NCI-H2029 treated with DMSO at 0.1 percent for 48 hours (cell line): ENCODE results near the gene LMLN.
"Not testable (repeated sequence)": the region's sequence is repeated elsewhere in the genome, so short reads cannot be mapped to it uniquely, and the experiment has no call there.

Source experiments
- DNase-seq: peaks from one replicate; lab custom pipeline; 2025; lab: John Stamatoyannopoulos, UW

The LMLN gene

DNA sequence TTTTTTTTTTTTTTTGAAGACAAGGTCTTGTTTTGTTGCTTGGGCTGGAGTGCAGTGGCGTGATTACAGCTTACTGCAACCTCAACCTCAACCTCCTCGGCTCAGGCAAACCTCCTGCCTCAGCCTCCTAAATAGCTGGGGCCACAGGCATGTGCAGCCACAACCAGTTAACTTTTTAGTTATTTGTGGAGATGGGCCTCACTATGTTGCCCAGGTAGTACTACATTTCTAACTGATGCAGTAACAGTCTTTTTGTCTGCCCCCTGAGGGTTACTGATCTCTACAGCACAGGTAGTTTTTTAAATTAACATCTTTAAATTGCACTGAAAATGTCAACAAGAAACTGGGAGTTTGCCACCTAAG is 3.4 kb upstream of the LMLN start:
- no peak for DNase-seq

DNA sequence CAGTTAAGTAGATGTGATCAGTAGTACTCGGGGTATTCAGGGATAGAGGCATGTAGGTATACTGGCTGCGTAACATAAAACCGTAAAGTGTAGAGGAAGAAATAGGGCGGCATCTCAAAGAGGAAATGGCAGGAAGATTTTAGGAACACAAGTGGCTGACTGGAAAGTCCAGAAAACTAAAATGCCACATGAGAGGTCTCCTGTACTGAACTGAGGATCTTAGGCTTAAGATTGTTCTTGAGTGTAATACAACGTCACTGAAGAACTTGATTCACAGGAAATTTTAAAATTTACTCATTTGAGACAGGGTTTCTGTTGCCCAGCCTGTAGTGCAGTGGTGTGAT is 2.3 kb upstream of the LMLN start:
- DNase-seq, result no peak

DNA sequence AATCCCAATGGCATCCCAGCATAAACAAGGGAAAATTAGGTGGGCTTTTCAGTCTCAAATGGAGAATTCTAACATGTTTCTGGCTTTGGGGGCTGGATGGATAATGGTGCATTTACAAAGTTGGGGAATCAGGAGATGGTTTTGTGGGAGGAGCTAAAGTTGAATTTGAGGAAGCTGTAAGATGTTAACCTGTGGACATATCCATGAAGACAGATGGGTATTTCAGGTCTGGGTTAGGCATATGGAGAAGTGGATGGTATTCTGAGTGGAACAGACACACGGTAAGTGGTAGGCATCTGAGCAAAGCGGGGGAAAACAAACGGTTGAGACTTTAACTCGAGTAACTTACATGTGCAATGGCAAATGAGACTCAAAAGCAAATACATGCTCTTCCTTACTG is 1.7 kb upstream of the LMLN start:
- no peak for DNase-seq

DNA sequence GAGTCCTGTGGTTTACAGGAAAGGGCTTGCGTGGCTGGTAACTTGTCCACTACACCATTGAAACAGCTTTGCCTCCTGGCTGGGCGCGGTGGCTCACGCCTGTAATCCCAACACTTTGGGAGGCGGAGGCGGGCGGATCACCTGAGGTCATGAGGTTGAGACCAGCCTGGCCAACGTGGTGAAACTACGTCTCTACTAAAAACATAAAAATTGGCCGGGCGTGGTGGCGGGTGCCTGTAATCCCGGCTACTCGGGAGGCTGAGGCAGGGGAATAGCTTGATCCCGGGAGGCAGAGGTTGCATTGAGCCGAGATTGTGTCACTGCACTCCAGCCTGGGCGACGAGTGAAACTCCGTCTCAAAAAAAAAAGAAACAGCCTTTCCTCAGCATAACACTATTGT is 1.2 kb upstream of the LMLN start:
- not testable (repeated sequence) for DNase-seq

DNA sequence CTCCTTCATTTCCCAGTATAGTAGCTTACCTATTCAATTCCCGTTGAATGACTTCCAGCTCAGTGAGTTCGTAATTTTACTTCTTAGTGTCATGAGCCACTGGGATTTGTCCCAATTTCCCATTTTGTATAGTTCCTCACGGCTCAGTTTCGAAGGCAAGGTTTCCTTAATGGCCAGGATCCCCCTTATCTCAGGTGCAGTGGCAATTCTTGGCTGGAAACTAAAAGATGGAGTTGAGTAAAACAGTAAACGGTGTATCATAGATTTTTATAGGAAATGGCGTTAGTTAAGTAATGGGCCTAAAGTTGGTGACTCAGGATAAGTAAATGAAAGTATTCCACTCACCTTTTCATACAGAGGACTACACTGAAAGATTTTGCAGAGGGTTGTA is 522 bp upstream of the LMLN start:
- DNase-seq, result no peak

DNA sequence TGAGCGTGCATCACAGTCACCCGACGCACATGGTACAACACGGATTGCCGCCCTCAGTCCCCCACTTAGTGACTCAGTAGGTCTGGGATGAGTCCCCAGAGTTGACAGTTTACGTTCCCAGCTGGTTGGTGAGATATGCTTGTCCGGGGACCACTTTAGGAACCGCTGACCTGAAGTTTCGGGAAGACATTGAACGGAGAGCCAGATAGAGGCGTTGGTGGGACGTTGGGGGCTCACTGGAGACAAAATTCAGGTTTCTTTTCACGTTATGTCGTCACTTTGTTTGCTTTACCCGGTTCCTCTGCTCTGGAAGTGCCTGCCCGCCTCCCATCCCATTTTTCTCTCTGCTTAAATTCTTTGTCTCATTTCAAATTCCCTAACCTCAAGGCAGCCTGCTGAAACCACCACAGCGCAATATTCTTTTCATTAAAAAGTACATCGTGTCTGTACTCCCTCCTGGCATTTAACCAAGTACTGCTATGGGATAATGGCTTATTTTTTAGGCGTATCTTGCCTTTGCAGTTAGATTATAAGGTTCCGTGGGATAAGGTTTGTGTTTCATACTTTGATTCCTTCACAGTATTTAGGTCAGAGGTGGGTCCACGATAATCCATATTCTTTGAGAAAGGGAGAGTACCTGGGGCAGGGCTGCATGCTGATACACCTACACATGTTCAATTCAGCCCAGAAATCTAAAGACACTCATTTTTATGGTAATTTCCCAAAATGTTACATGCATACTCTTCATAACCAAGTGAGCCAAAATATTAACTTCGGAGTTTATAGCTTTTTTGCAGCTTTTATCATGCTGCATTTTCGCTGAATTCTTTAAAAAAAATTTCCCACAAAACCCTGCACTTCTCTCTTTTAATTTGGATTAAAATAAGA is 921 bp downstream of the LMLN start:
- DNase-seq, result no peak

DNA sequence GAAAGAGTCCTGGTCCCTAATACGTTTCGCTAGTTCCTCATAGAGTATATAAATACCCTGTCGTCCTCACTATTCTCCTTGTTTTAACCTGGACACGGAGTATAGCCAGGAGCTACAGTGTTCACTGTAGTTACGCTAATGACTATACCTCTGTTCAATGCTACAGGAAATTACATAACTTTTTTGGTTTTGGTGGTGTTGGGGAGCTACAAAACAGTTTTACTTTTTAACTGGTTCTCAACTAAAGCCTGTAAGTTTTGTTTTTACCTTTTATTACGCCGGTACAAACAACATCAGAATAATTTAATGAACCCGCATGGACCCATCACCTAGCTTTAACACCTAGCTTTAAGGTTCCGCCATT is 1.5 kb downstream of the LMLN start:
- DNase-seq, result no peak

DNA sequence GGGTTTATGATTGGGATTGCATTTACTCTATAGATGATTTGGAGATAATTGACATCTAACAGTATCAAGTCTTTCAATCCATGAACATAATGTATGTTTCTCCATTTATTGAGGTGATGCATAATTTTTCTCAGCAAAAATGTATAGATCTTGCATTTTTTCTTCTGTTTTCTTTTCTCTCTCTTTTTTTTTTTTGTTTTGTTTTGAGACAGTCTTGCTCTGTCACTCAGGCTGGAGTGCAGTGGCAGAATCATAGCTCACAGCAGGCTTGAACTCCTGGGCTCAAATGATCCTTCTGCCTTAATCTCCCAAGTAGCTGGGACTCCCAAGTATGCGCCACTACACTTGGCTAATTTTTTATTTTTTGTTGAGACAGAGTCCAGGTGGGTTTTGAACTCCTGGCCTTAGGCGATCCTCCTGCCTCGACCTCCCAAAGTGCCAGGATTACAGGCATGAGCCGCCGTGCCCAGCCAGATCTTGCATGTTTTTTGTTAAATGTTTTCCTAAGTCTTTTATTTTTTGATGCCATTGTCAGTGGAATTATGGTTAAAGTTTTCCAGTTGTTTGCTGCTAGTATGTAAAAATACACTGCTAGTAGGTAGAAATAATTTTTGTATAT is 3.1 kb downstream of the LMLN start:
- DNase-seq, result no peak

DNA sequence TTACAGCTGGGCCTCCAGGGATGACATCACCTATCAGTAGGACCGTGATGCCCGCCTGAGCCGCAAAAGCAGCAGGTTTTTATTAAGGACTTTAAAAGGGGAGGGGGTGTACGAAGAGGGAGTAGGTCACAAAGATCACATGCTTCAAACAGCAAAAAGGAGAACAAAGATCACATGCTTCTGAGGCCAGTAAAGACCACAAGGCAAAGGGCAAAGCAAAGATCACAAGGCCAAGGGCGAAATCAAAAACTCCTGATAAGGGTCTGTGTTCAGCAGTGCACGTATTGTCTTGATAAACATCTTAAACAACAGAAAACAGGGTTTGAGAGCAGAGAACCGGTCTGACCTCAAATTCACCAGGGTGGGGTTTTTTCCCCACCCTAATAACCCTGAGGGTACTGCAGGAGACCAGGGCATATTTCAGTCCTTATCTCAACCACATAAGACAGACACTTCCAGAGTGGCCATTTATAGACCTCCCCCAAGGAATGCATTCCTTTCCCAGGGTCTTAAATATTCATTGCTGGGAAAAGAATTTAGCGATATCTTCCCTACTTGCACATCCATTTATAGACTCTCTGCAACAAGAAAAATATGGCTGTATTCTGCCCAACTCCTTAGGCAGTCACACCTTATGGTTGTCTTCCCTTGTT is 7.4 kb downstream of the LMLN start:
- not testable (repeated sequence) for DNase-seq

DNA sequence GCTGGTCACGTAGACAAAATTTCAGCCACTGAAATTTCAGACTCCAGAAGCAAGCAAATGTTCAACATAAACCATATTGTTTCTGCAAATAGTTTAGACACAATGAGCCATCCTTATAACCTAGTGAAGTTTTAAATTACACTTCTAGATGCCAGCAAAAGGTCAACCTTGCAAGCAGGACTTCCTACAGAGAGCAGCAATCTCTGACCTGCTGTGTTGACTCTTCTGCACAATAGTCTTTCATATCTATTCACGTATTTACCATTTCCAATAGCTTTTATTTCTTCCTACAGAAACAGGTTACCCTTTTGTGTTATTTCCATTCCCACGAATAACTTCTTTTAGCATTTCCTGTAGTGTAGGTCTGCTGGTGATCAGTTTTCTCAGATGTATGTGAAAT is 10.6 kb downstream of the LMLN start:
- DNase-seq, result no peak

DNA sequence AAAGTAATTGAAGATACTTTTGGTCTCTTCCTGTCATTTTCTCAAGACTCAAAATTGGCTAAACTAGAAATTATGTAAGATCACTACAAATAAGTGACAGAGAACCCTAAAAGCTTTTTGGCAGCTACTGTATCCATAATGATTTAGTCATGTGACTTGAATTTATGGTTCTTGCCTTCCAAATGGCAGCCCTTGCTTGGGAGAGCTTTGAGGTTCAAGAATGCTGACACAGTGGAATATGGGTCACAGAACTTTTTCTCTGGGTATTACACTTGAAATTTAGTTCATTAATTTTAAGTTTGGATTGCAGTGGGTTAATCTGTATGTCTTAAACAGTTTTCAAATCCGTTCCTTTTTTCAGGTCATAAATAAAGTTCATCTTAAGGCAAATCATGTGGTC is 14.0 kb downstream of the LMLN start:
- DNase-seq, result no peak

DNA sequence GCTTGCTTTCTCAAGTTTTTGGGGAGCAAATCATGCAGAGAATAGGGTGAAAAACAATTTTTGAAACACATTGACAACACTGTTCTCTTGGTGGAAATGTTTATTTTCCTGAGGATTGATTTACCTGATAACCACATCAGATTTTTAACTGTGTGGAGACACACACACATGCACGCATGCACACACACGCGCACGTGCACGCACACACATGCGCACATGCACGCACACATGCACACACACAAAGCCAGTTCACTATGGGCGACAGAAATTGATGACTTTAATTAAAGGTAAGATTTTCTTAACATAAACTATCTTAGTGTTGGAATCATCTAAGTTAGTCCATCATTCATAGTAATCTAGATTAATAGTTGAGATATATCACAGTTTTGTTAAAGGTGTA is 15.3 kb downstream of the LMLN start:
- no peak for DNase-seq

DNA sequence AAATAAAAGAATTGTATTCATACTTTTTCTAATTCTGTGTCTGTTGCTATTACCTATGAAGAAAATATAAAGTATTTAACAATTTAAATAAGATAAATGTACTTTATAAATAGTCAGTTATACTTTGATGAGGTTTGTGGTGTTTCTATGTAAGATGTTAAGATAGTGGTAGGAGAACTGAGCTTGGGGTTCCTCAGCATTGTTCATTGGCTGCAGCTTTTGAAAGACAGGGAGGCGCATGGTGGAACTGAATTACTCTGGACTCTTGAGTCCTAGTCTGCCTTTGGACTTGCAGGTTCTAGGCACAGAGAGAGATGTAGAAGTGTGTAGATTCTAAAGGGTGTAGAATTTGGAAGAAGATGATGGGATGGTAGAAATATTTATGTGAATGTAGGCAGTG is 23.1 kb downstream of the LMLN start:
- DNase-seq, result no peak

DNA sequence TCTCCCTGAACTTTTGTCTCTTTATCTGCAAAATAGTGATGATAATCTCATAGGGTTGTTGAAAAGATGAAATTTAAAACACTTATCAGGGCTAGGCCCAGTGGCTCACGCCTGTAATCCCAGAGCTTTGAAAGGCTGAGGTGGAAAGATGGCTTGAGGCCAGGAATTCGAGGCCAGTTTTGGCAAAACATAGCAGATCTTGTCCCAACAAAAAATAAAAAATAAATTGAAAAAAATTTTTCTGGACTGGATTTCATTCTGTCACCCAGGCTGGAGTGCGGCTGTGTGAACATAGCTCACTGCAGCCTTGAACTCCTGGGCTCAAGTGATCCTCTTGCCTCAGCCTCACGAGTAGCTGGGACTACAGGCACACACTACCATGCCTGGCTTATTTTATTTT is 29.6 kb downstream of the LMLN start:
- DNase-seq, result no peak

DNA sequence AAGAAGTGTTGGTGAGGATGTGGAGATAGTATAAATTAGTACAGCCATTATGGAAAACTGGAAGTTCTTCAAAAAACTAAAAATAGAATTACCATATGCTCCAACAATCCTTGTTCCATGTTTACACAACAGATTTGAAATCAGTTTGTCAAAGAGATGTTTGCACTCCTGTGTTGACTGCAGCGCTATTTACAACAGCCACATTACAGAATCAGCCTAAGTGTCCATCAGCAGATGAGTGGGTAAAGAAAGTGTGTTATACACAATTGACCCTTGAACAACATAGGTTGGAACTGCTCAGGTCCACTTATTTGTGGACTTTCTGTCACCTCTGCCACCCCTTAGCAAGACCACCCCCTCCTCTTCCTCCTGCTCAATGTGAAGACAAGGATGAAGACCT is 34.7 kb downstream of the LMLN start:
- no peak for DNase-seq

DNA sequence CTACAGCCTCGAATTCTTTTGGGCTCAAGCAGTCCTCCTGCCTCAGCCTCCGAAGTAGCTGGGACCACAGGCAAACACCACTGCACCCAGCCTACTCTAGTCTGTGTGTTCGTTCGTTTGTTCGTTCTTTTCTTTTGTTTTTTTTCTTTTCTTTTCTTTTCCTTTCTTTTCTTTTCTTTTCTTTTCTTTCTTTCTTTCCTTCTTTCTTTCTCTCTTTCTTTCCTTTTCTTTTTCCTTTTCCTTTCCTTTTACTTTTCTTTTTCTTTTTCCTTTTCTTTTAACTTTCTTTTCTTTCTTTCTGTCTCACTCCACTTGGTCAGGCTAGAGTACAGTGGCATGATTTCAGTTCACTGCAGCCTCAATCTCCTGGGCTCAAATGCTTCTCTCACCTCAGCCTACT is 36.8 kb downstream of the LMLN start:
- no peak for DNase-seq

DNA sequence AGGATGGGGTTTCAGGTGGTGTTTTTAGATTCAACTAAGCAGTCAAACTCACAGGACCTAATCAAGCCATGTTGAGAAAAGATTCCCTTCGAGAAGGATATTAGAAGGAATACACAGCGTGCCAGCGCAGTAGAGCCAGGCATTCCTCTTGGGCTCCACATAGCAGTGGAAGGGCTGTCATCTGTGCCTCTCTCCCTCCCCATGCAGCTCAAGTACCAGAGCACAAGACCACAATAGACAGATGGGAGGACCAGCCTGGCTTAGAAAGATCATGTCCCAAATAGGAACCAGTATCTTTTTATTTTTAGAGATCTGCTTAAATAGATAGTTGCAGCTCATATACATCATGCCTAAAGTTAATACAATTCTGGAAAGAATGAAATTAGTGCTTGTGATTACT is 37.9 kb downstream of the LMLN start:
- DNase-seq, result no peak

DNA sequence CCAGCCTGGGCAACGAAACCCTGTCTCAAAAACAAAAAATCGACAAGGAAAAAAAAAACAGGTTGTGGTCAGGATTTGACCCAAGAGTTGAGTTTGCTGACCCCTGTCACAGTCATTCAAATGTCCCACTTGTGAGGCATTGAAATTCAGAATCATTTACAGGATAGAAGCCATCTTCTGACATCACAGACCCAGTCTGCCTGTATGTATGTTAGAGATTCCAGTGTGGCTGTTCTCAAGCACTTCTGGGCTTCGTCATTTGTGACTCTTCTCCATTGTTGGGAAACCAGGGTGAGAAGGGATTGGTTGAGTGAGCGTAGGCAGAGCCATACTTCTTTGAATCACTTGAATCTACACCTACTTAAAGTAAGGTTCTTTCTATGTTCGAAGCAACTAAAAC is 57.1 kb downstream of the LMLN start:
- no peak for DNase-seq

DNA sequence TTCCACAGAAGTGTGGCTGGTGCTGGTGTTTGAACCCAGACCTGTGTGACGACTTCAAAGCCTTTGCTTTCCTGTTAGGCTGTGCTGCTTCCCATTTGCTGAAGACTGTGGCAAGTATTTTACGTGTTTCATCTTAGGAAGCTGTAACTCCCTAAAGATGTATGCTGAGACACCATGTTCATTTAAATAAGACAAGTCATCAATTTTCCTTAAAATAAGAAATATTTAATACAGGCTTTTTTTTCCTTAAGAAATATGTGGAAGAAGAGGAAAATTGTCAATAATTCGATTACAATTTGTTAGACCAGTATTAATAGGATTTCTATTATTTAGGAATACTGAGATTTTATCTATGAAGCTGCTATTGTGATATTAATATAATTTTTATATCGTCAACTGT is 58.4 kb downstream of the LMLN start:
- DNase-seq, result no peak

DNA sequence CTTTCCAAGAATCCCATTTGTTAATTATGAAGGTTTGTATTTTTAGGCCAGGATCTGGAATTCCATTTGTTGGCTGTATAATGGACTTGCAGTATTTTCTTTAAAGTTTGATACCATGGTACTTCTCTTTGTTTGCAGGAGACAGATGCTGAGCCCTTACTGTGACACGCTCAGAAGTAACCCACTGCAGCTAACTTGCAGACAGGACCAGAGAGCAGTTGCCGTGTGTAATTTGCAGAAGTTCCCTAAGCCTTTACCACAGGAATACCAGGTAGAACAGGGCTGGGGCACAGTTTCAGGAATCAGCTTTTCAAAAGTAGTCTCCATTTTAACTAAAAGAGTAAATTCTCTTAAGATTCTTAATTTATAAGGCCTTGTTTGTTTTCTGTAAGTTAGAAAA is 59.1 kb downstream of the LMLN start:
- no peak for DNase-seq

DNA sequence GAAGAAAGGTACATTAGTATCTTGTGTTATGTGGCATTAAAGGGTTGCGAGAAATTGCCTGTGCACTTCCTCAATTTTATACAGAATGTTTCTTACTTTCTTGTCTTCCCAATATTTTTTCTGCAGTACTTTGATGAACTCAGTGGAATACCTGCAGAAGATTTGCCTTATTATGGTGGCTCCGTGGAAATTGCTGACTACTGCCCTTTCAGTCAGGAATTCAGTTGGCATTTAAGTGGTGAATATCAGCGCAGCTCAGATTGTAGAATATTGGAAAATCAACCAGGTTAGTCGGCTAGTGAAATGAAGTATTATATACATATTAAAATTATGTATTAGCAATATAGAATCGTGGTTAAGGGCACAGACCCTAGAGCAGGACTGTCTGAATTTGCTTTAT is 61.3 kb downstream of the LMLN start:
- no peak for DNase-seq

DNA sequence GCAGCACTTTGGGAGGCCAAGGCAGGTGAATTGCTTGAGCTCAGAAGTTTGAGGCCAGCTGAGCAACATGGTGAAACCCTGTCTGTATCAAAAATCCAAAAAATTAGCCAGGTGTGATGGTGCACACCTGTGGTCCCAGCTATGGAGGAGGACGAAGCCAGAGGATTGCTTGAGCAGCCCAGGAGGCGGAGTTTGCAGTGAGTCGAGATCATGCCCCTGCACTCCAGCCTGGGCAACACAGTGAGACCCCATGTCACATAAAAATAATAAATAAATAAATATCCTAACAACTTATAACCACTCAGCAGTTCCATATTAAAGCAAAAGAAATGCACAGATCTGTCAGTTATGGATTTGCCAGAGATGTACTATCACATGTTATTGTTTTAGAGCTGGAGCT is 62.6 kb downstream of the LMLN start:
- DNase-seq, result no peak

DNA sequence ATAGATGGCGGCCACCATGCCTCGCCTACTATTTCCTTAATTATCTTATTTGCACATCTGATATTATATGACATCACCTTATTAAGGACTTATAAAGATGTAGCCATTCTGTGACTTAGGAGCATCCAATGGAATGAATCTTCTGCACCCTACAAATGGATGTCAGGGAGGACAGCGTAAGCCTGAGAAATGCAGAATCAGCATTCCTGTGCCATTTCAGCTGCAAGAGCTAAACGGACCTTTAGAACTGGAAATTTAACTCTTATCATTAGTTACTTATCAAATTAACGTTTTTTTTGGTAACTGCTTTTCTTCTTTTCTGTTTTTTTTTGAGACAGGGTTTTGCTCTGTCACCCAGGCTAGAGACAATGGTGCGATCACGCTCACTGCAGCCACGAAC is 65.6 kb downstream of the LMLN start:
- DNase-seq, result no peak

DNA sequence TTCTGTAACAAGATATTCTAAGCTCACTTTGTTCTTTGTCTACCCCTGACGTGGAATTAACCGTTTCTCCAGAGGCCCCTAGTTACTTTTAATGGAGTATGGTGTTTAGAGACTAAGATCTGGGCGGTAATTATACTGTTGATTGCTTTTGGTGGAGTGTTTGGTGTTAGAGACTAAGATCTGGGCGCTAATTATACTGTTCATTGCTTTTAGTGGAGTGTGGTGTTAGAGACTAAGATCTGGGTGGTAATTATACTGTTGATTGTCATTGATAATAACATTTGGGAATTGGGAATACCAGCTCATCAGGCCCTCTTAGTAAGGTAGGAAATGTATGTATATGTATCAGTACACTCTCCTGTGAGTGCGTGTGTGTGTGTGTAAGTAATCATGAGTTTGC is 66.6 kb downstream of the LMLN start:
- DNase-seq, result no peak
